GM10847 (cell line): ENCODE data around the gene PNPLA5.

ENCODE experiments used
- POLR2A ChIP-seq: IDR thresholded peaks from 2 replicates; pipeline ENCODE4 v1.6.1; 2011; ENCODE audit not compliant: insufficient read length; ENCODE audit errors: extremely low read depth

Gene PNPLA5

DNA sequence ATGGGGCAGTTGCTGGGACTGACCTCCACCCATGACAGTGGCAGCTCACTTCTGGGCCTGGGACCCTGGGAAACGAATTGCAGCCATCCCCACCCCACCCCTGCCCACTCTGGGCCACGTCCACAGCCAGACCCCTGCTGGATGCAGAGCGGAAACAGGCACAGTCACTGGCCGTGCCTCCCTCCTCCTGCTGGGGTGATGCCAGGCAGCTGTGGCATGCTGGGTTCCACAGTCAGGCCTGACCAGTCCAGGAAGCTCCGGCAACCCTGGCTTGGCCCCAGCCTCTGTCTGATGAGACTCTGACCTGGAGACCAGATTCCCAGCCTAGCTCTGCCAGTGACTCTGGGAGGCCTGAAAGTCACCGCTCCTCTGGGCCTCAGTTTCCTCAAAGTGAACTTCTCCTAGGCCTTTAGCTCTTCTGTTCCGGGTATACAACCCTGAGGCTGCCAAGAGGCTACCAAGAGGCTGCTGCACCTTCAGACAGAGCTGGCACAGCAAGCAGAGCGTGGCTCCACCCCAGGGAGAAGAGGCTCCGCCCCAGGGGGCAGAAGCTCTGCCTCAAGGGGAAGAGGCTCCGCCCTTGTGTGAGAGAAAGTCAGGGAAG is 38.4 kb downstream of the PNPLA5 start:
- no peak for TF ChIP-seq POLR2A

DNA sequence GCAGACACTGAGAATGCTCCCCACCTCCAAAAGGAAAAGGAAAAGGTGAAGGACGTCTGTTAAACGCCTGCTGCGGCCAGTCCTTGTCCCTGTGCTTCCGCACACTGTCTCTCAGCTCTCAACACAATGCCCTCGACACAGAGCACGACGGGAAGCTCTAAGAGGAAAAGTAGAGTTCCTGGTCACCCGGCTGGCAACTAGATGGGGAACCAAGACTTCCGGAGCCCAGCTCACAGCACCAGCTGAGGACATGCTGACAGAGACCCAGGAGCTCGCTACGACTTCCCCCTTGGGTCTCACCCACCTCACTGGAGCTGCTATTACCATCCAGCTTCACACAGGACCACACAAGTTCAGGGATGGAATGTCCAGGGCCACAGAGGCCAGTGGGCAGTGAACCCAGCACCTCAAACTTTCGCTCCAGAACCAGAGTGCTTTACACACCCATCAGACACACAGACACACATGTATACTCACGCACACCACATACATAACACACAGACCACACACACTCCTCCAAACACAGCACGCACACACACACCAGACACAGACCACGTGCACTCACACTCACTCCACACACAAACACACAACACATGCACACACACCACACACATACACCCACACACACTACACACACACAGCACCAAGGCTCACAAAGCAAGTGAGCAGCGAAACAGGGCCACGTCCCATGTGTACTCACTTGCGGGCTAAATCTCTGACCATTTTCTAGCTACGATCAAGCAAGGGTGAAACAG is 39.1 kb downstream of the PNPLA5 start:
- no peak for TF ChIP-seq POLR2A

GRCh38 chr22:43851979-43852307 is 39.9 kb downstream of the PNPLA5 start:
- TF ChIP-seq POLR2A, result no peak

GRCh38 chr22:43851058-43851978 is 40.5 kb downstream of the PNPLA5 start:
- no peak for TF ChIP-seq POLR2A

DNA sequence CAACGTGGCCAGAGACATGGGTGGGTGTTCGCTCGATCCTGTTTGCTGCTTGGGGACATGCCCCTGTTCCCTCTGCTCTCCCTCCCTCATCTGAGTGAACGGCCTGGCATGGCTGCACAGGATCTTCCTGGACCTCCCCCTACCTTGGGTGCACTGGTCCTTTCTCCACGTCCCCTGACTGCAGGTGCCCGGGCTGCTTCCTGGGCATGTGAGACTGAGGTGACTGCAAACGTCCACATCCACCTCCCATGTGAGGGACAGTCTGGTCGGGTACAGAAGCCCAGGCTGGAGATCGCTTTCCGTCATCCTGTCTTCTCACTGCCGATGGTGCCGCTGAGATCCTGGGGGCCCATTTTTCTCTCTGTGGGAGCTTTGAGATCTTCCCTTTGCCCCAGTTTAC is 41.3 kb downstream of the PNPLA5 start:
- TF ChIP-seq POLR2A, result no peak

GRCh38 chr22:43849731-43850130 is 42.1 kb downstream of the PNPLA5 start:
- TF ChIP-seq POLR2A, result no peak

DNA sequence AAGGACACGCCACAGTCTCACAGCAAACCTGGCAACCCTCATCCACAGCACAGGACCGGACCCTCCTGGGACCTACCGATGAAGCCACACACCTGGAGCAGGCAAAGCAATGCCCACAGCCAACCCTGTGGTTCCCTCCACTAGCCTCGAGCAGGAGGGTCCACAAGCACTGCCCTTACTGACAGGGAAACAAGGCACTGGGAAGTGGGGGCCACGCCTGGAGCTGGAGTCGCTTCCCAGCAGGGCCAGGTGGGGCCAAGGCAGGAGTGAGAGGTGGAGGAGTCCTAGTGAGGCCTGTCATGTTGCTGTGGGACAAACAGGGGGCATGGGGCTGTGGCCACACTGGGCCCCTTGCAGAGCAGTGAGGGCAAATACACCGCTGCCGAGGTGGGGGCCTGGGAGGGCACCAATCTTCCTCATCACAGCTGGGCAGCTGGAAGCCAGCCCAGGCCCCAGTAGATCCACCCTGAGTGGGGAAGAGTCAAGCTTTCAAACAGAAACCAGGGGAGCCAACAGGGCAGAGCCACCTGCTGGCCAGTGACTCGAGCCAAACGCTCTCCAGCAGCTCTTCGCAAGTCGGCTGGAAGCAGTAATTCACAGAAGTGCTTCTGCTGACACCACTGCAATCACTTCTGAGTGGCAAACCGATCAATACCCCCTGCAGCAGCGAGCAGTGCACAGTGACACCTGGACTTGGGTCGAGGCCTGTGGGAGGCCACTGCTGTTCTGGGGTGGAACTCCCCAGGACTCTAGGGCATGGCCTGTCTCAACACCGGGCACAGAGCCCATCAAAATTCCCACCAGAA is 43.2 kb downstream of the PNPLA5 start:
- TF ChIP-seq POLR2A, result no peak

GRCh38 chr22:43847376-43848289 is 44.2 kb downstream of the PNPLA5 start:
- no peak for TF ChIP-seq POLR2A

DNA sequence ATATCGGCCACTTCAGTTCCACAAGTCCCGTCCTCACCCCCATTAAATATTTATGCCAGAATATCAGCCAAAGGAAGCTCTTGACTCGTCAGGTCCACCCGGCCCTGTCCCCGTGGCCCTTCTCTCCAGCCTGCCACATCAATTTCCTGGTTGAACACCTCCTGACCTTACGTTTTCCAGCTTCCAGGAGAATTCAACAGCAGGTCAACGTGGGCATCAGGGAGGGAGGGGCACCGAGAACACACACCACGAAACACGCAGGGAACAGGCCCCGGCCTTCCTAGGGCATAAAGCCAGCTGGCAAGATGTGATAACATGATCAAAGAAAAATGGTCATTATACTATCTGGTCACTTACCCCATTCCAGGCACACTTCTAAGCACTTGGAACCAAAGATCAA is 44.8 kb downstream of the PNPLA5 start:
- TF ChIP-seq POLR2A, result no peak

DNA sequence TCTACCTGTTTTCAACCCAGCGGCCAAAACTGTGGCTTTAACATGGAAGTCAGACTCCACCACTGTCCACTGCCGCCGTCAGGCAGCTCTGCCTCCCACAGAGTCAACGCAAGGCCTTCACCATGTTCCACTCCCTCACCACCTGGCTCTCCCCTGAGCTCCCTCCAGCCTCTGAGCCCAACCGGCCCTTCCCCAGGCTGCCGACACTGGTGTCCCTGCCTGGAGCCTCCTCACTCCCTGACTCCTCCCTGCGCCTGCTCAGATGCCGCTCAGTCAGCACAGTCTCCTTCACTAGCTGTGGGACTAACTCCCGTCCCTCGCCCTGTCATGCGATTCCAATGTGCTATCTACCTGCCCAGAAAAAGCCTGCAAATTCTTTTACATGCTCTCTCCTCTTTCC is 45.8 kb downstream of the PNPLA5 start:
- TF ChIP-seq POLR2A, result no peak

GRCh38 chr22:43844560-43845545 is 47.0 kb downstream of the PNPLA5 start:
- no peak for TF ChIP-seq POLR2A

- no peak for TF ChIP-seq POLR2A
Measured at GRCh38 chr22:43843783-43844530, 47.9 kb downstream of the PNPLA5 start.
